OCI-LY7 (cell line): ENCODE results near the gene LGALS3. TPM values are rescaled to one million over a fixed set of nuclear protein-coding genes. Genes with fewer than 3 reads are reported as not detected.

Experiments
- BruUV-seq: library from RNA; stranded (reverse); fragments of 400-500 nt; replicated peaks from 2 replicates; lab custom pipeline; 2021; lab: Mats Ljungman, UMichigan
- CTCF ChIA-PET: fragments of 300-600 bp; sonication (Branson Sonifier 250); formaldehyde crosslinking; loops from one replicate; lab custom pipeline; 2022; ENCODE audit warnings: antibody characterized with exemption; ENCODE audit not compliant: unreplicated experiment; lab: Charles Lee
- POLR2A ChIA-PET: fragments of 300-600 bp; sonication (Branson Sonifier 250); formaldehyde crosslinking; loops from one replicate; lab custom pipeline; 2022; ENCODE audit warnings: antibody characterized with exemption; lab: Charles Lee
- DNase-seq: peaks from one replicate; pipeline ENCODE4 v3.0.0-alpha.2; 2015; ENCODE audit warnings: low spot score
- H2AFZ ChIP-seq: fragments of 200-600 bp; sonication (generic), shearing (Covaris generic); 2 replicates; pipeline ENCODE4 v1.6.1; 2014; ENCODE audit warnings: mild to moderate bottlenecking, antibody characterized with exemption, low read length, moderate library complexity
- H3K27ac ChIP-seq: fragments of 200-600 bp; sonication (generic); 2 replicates; pipeline ENCODE4 v1.5.1; 2014; ENCODE audit warnings: mixed run types, low read depth, mild to moderate bottlenecking, moderate library complexity, low read length, inconsistent platforms; ENCODE audit not compliant: poor library complexity, severe bottlenecking
- H3K36me3 ChIP-seq: fragments of 200-600 bp; sonication (generic); 2 replicates; pipeline ENCODE4 v1.6.1; 2014; ENCODE audit warnings: mild to moderate bottlenecking, antibody characterized with exemption, low read length, moderate library complexity, mixed read lengths; ENCODE audit not compliant: insufficient read depth
- H3K4me1 ChIP-seq: fragments of 200-600 bp; sonication (generic); 2 replicates; pipeline ENCODE4 v1.5.1; 2014; ENCODE audit warnings: mild to moderate bottlenecking, low read length; ENCODE audit not compliant: insufficient read depth, poor library complexity, severe bottlenecking
- H3K4me2 ChIP-seq: fragments of 200-600 bp; sonication (generic); 2 replicates; pipeline ENCODE4 v1.6.1; 2014; ENCODE audit warnings: mild to moderate bottlenecking, low read length
- H3K4me3 ChIP-seq: fragments of 200-600 bp; sonication (generic); 2 replicates; pipeline ENCODE4 v1.5.1; 2014; ENCODE audit warnings: mild to moderate bottlenecking, low read depth, low read length; ENCODE audit not compliant: poor library complexity, severe bottlenecking
- H3K79me2 ChIP-seq: fragments of 200-600 bp; sonication (generic); 2 replicates; pipeline ENCODE4 v1.6.1; 2016; ENCODE audit warnings: low read depth, mild to moderate bottlenecking, low read length, moderate library complexity, mixed read lengths; ENCODE audit not compliant: insufficient read depth
- H3K9me2 ChIP-seq: fragments of 200-600 bp; sonication (generic); 2 replicates; pipeline ENCODE4 v1.6.1; 2016; ENCODE audit warnings: mild to moderate bottlenecking, low read length, mixed read lengths; ENCODE audit not compliant: insufficient read depth
- H3K9me3 ChIP-seq: fragments of 200-600 bp; sonication (generic); 2 replicates; pipeline ENCODE4 v1.6.1; 2014; ENCODE audit warnings: mild to moderate bottlenecking, mixed run types, low read length, mixed read lengths
- H4K20me1 ChIP-seq: fragments of 200-600 bp; sonication (generic); 2 replicates; pipeline ENCODE4 v1.6.1; 2014; ENCODE audit warnings: mild to moderate bottlenecking, antibody characterized with exemption, low read length, moderate library complexity, mixed read lengths; ENCODE audit not compliant: insufficient read depth
- CTCF ChIP-seq: fragments of 200-600 bp; sonication (generic); conservative IDR thresholded peaks from 2 replicates; pipeline ENCODE4 v1.5.1; 2014; ENCODE audit warnings: mild to moderate bottlenecking, antibody characterized with exemption, low read length, moderate library complexity, mixed read lengths
- EZH2phosphoT487 ChIP-seq: fragments of 200-600 bp; sonication (generic); IDR thresholded peaks from 2 replicates; pipeline ENCODE4 v1.6.1; 2018; ENCODE audit warnings: low read depth, borderline replicate concordance, mild to moderate bottlenecking, mixed run types, antibody characterized with exemption, low read length, moderate library complexity, mixed read lengths
- intact Hi-C: fragments of 100-400 bp; cut with micrococcal nuclease; formaldehyde crosslinking; loops from one replicate; pipeline ENCODE4 v1.10.0; 2022; ENCODE audit not compliant: unreplicated experiment
- total RNA-seq, 2 experiments: library from RNA; depleted of rRNA in 1 of 2; stranded (reverse); fragments of >200 nt in 1 of 2; shearing (Covaris generic) in 1 of 2; gene quantifications; 2 replicates each; pipeline ENCODE4 v1.2.3, GENCODE V29; 2014 to 2022

Gene LGALS3
- total RNA-seq, 2 experiments from 2014 or later = not detected

GRCh38 chr14:55157080-55157479, 28.0 kb downstream of the LGALS3 start:
- CTCF ChIA-PET = no interaction called here
- 0 out of 2 replicates have a peak, but pooled peaks cover 3% of the 10 kb centered on the region for H4K20me1 ChIP-seq
- no peak for DNase-seq
- TF ChIP-seq EZH2phosphoT487 (no peak), CTCF (no peak)
- intact Hi-C loops = no loop called here
- H3K9me3 ChIP-seq = no peaks in the 10 kb centered on the region
- H3K27ac ChIP-seq = no peak overlapping the region
- no peaks in the 10 kb centered on the region for H3K4me1 ChIP-seq
- no peaks in the 10 kb centered on the region for H3K9me2 ChIP-seq
- BruUV-seq = no TSS peak
- no peak overlapping the region for H2AFZ ChIP-seq
- POLR2A ChIA-PET = interaction anchor here (0.6 to 0.9 kb wide), 2 partner anchors 19 to 46 kb away, joined by 3 read pairs; no protein-coding TSS in a partner anchor
- peaks cover 90% of the 10 kb centered on the region for H3K36me3 ChIP-seq
- no peaks in the 10 kb centered on the region for H3K79me2 ChIP-seq
- no peak overlapping the region for H3K4me3 ChIP-seq
- H3K4me2 ChIP-seq = no peak overlapping the region

- Histone ChIP-seq H3K9me2 (no peaks in the 10 kb centered on the region), H3K4me3 (no peak overlapping the region), H3K4me1 (no peaks in the 10 kb centered on the region), H3K4me2 (no peak overlapping the region), H3K27ac (no peak overlapping the region), H3K79me2 (no peaks in the 10 kb centered on the region), H4K20me1 (0 out of 2 replicates have a peak, but pooled peaks cover 3% of the 10 kb centered on the region), H2AFZ (no peak overlapping the region), H3K9me3 (no peaks in the 10 kb centered on the region), H3K36me3 (peaks cover 90% of the 10 kb centered on the region)
- TF ChIP-seq CTCF (no peak), EZH2phosphoT487 (no peak)
- POLR2A ChIA-PET = interaction anchor here (0.7 to 1.8 kb wide), 3 partner anchors 23 to 56 kb away, joined by 3 to 7 read pairs (median 5); no protein-coding TSS in a partner anchor
- CTCF ChIA-PET = no interaction called here
- no TSS peak for BruUV-seq
- DNase-seq = no peak
- intact Hi-C loops = no loop called here
Measured at GRCh38 chr14:55158412-55158811, 29.4 kb downstream of the LGALS3 start.

- Histone ChIP-seq H3K4me3 (no peak overlapping the region), H3K36me3 (peaks cover 90% of the 10 kb centered on the region), H4K20me1 (0 out of 2 replicates have a peak, but pooled peaks cover 3% of the 10 kb centered on the region), H3K4me1 (no peaks in the 10 kb centered on the region), H3K9me2 (no peaks in the 10 kb centered on the region), H3K79me2 (no peaks in the 10 kb centered on the region), H3K9me3 (no peaks in the 10 kb centered on the region), H2AFZ (no peak overlapping the region), H3K27ac (no peak overlapping the region), H3K4me2 (no peak overlapping the region)
- TF ChIP-seq EZH2phosphoT487 = no peak
- TF ChIP-seq CTCF = peak; percentile 73
- intact Hi-C loops = loop anchor here (1.0 kb wide), 1 partner anchor 72 kb away; no protein-coding TSS in a partner anchor
- ChIA-PET CTCF (interaction anchor here (1.1 kb wide), 1 partner anchor 69 kb away, joined by 3 read pairs; no protein-coding TSS in a partner anchor), POLR2A (interaction anchor here (0.7 to 1.1 kb wide), 3 partner anchors 8 to 74 kb away, joined by 3 to 4 read pairs (median 3); no protein-coding TSS in a partner anchor)
- no TSS peak for BruUV-seq
- DNase-seq = peak; percentile 34
Measured at GRCh38 chr14:55160989-55161388, 31.9 kb downstream of the LGALS3 start.
